Activated naive CD8-positive, alpha-beta T cell treated with anti-CD3 and anti-CD28 coated beads, Interleukin-2, amount 10 ng/mL, durations not matched to agents 7 days and 5 days (primary cell): Measurements from ENCODE around the gene USP15. TPM values are rescaled to one million over a fixed set of nuclear protein-coding genes. Genes with fewer than 3 reads are reported as not detected.
"Not testable (repeated sequence)": the region's sequence is repeated elsewhere in the genome, so short reads cannot be mapped to it uniquely, and the experiment has no call there.

Experiments used
- ATAC-seq: fragments of 150-1000 bp; cut with Tn5 transposase; one replicate; pipeline ENCODE4 v1.10.0; 2021; ENCODE audit warnings: low read depth, moderate library complexity
- POLR2A ChIA-PET: fragments of 350-600 bp; sonication (Branson Sonifier 250); formaldehyde crosslinking; loops from one replicate; lab custom pipeline; 2021; ENCODE audit warnings: antibody characterized with exemption; lab: Charles Lee
- DNase-seq: peaks from one replicate; pipeline ENCODE4 v3.0.0; 2021
- H3K27ac Mint-ChIP-seq: one replicate; pipeline ENCODE4 v1.8.0; 2022; ENCODE audit warnings: mild to moderate bottlenecking, mixed read lengths
- H3K27me3 Mint-ChIP-seq: one replicate; pipeline ENCODE4 v1.8.0; 2022; ENCODE audit warnings: mild to moderate bottlenecking, moderate library complexity, mixed read lengths
- H3K36me3 Mint-ChIP-seq: one replicate; pipeline ENCODE4 v1.8.0; 2021; ENCODE audit warnings: mild to moderate bottlenecking, mixed read lengths
- H3K4me1 Mint-ChIP-seq: one replicate; pipeline ENCODE4 v1.8.0; 2021; ENCODE audit warnings: mixed read lengths
- H3K4me3 Mint-ChIP-seq: one replicate; pipeline ENCODE4 v1.8.0; 2022; ENCODE audit warnings: mild to moderate bottlenecking, moderate library complexity, mixed read lengths
- H3K9me3 Mint-ChIP-seq: one replicate; pipeline ENCODE4 v1.8.0; 2021; ENCODE audit warnings: mixed read lengths
- total RNA-seq, 2 experiments: library from RNA; stranded (reverse); gene quantifications; one replicate each; pipeline ENCODE4 v1.2.3, GENCODE V29; 2021

Gene USP15
- total RNA-seq, 2 experiments from 2014 or later = 163 TPM

- DNase-seq (no peak), ATAC-seq (no peak)
- Mint-ChIP-seq H3K27me3 (no peaks in the 10 kb centered on the region), H3K27ac (no peak overlapping the region), H3K9me3 (peaks cover 12% of the 10 kb centered on the region), H3K36me3 (peaks cover 43% of the 10 kb centered on the region), H3K4me3 (no peak overlapping the region), H3K4me1 (peaks cover 8% of the 10 kb centered on the region)
- POLR2A ChIA-PET = no interaction called here
Observed at GRCh38 chr12:62347922-62348650, 87.9 kb downstream of the USP15 start.

- peaks cover 14% of the 10 kb centered on the region for H3K4me1 Mint-ChIP-seq
- H3K36me3 Mint-ChIP-seq = peaks cover 30% of the 10 kb centered on the region
- H3K27ac Mint-ChIP-seq = peak overlapping the region; percentile 48
- no peaks in the 10 kb centered on the region for H3K27me3 Mint-ChIP-seq
- ATAC-seq (no peak), DNase-seq (no peak)
- POLR2A ChIA-PET = no interaction called here
- H3K9me3 Mint-ChIP-seq = peaks cover 4% of the 10 kb centered on the region
- H3K4me3 Mint-ChIP-seq = no peak overlapping the region
Observed at GRCh38 chr12:62350554-62350953, 90.3 kb downstream of the USP15 start.

- POLR2A ChIA-PET = no interaction called here
- no peak overlapping the region for H3K27ac Mint-ChIP-seq
- DNase-seq = no peak
- peaks cover 12% of the 10 kb centered on the region for H3K4me1 Mint-ChIP-seq
- no peaks in the 10 kb centered on the region for H3K27me3 Mint-ChIP-seq
- H3K9me3 Mint-ChIP-seq = peaks cover 3% of the 10 kb centered on the region
- no peak for ATAC-seq
- H3K36me3 Mint-ChIP-seq = peaks cover 31% of the 10 kb centered on the region
- H3K4me3 Mint-ChIP-seq = no peak overlapping the region
Observed at GRCh38 chr12:62351326-62351725, 91.1 kb downstream of the USP15 start.

GRCh38 chr12:62361048-62361447 is 100.8 kb downstream of the USP15 start:
- H3K36me3 Mint-ChIP-seq = peaks cover 52% of the 10 kb centered on the region
- peaks cover 7% of the 10 kb centered on the region for H3K9me3 Mint-ChIP-seq
- H3K4me3 Mint-ChIP-seq = no peak overlapping the region
- peaks cover 14% of the 10 kb centered on the region for H3K4me1 Mint-ChIP-seq
- no peak for DNase-seq
- ATAC-seq = no peak
- no peak overlapping the region for H3K27ac Mint-ChIP-seq
- no peaks in the 10 kb centered on the region for H3K27me3 Mint-ChIP-seq
- POLR2A ChIA-PET = no interaction called here

- H3K36me3 Mint-ChIP-seq = peaks cover 65% of the 10 kb centered on the region
- no peak for ATAC-seq
- POLR2A ChIA-PET = no interaction called here
- peaks cover 9% of the 10 kb centered on the region for H3K9me3 Mint-ChIP-seq
- H3K27ac Mint-ChIP-seq = no peak overlapping the region
- no peak for DNase-seq
- H3K4me1 Mint-ChIP-seq = peaks cover 22% of the 10 kb centered on the region
- H3K4me3 Mint-ChIP-seq = no peak overlapping the region
- H3K27me3 Mint-ChIP-seq = no peaks in the 10 kb centered on the region
Observed at GRCh38 chr12:62363506-62363905, 103.3 kb downstream of the USP15 start.

GRCh38 chr12:62364697-62365096 is 104.5 kb downstream of the USP15 start:
- peaks cover 25% of the 10 kb centered on the region for H3K4me1 Mint-ChIP-seq
- POLR2A ChIA-PET = not testable (repeated sequence)

GRCh38 chr12:62365846-62366245 is 105.6 kb downstream of the USP15 start:
- H3K9me3 Mint-ChIP-seq, POLR2A ChIA-PET, H3K4me3 Mint-ChIP-seq, H3K27me3 Mint-ChIP-seq, H3K27ac Mint-ChIP-seq, DNase-seq, ATAC-seq: not testable (repeated sequence)
- Mint-ChIP-seq H3K36me3 (peaks cover 74% of the 10 kb centered on the region), H3K4me1 (peaks cover 31% of the 10 kb centered on the region)

More at GRCh38 chr12:62364697-62365096, 104.5 kb downstream of the USP15 start:
- not testable (repeated sequence) for H3K4me3 Mint-ChIP-seq, H3K27ac Mint-ChIP-seq, H3K9me3 Mint-ChIP-seq, ATAC-seq, DNase-seq, H3K27me3 Mint-ChIP-seq
- H3K36me3 Mint-ChIP-seq = peaks cover 69% of the 10 kb centered on the region

GRCh38 chr12:62368430-62369223 is 108.4 kb downstream of the USP15 start:
- H3K9me3 Mint-ChIP-seq, H3K4me3 Mint-ChIP-seq, ATAC-seq, H3K27ac Mint-ChIP-seq, POLR2A ChIA-PET, DNase-seq, H3K27me3 Mint-ChIP-seq: not testable (repeated sequence)
- peaks cover 38% of the 10 kb centered on the region for H3K4me1 Mint-ChIP-seq
- peaks cover 64% of the 10 kb centered on the region for H3K36me3 Mint-ChIP-seq

GRCh38 chr12:62370189-62370588 is 110.0 kb downstream of the USP15 start:
- H3K4me1 Mint-ChIP-seq = peaks cover 39% of the 10 kb centered on the region

GRCh38 chr12:62371661-62372060 is 111.5 kb downstream of the USP15 start:
- Mint-ChIP-seq H3K4me3 (no peak overlapping the region), H3K4me1 (peaks cover 33% of the 10 kb centered on the region), H3K27ac (no peak overlapping the region), H3K36me3 (peaks cover 48% of the 10 kb centered on the region), H3K9me3 (no peaks in the 10 kb centered on the region), H3K27me3 (no peaks in the 10 kb centered on the region)
- DNase-seq = no peak
- no peak for ATAC-seq
- POLR2A ChIA-PET = no interaction called here

More at GRCh38 chr12:62370189-62370588, 110.0 kb downstream of the USP15 start:
- no peak for DNase-seq
- Mint-ChIP-seq H3K27me3 (no peaks in the 10 kb centered on the region), H3K36me3 (peaks cover 58% of the 10 kb centered on the region), H3K4me3 (no peak overlapping the region), H3K9me3 (peaks cover 6% of the 10 kb centered on the region), H3K27ac (no peak overlapping the region)
- no peak for ATAC-seq
- POLR2A ChIA-PET = no interaction called here

- ATAC-seq = no peak
- H3K4me3 Mint-ChIP-seq = no peak overlapping the region
- peaks cover 33% of the 10 kb centered on the region for H3K4me1 Mint-ChIP-seq
- H3K27ac Mint-ChIP-seq = no peak overlapping the region
- no peaks in the 10 kb centered on the region for H3K9me3 Mint-ChIP-seq
- no peak for DNase-seq
- no peaks in the 10 kb centered on the region for H3K27me3 Mint-ChIP-seq
- POLR2A ChIA-PET = no interaction called here
- peaks cover 44% of the 10 kb centered on the region for H3K36me3 Mint-ChIP-seq
Observed at GRCh38 chr12:62372134-62372533, 111.9 kb downstream of the USP15 start.

GRCh38 chr12:62372825-62373224 is 112.6 kb downstream of the USP15 start:
- H3K4me1 Mint-ChIP-seq = peaks cover 33% of the 10 kb centered on the region
- ATAC-seq (no peak), DNase-seq (no peak)
- H3K4me3 Mint-ChIP-seq = no peak overlapping the region
- no peak overlapping the region for H3K27ac Mint-ChIP-seq
- peaks cover 39% of the 10 kb centered on the region for H3K36me3 Mint-ChIP-seq
- H3K27me3 Mint-ChIP-seq = no peaks in the 10 kb centered on the region
- POLR2A ChIA-PET = no interaction called here
- no peaks in the 10 kb centered on the region for H3K9me3 Mint-ChIP-seq

- Mint-ChIP-seq H3K27ac (no peak overlapping the region), H3K36me3 (peaks cover 27% of the 10 kb centered on the region), H3K9me3 (no peaks in the 10 kb centered on the region), H3K27me3 (no peaks in the 10 kb centered on the region), H3K4me3 (no peak overlapping the region), H3K4me1 (peaks cover 28% of the 10 kb centered on the region)
- DNase-seq = no peak
- POLR2A ChIA-PET = no interaction called here
- ATAC-seq = no peak
Observed at GRCh38 chr12:62375603-62376002, 115.4 kb downstream of the USP15 start.
